ENCODE results near the gene CPNE2. TPM values are rescaled to one million over a fixed set of nuclear protein-coding genes. Genes with fewer than 3 reads are reported as not detected.

Gene CPNE2
- total and polyA plus RNA-seq, 2 of the 8 experiments (the other 6 are each of a cell fraction or from before 2014, with no cell fraction given): 10.6 to 39.5 TPM

GRCh38 chr16:57145046-57146021 lies 53.0 kb downstream of the CPNE2 start (continued):
- TF ChIP-seq CREB1 (IDR thresholded peaks at IDR 0.05) (no peak), SIN3A (conservative IDR thresholded peaks at IDR 0.05 in 1 of 2, IDR thresholded peaks at IDR 0.05 in 1 of 2; ENCODE audit: low read depth in 1 of 2, low read length in 2 of 2) (no peak), RAD21 (IDR thresholded peaks at IDR 0.05 in 1 of 2, conservative IDR thresholded peaks at IDR 0.05 in 1 of 2; ENCODE audit: low read depth in 2 of 2, low read length in 2 of 2) (no peak), BACH1 (IDR thresholded peaks at IDR 0.05; ENCODE audit: low read length) (no peak)
